ENCODE data around the gene PARN. TPM values are rescaled to one million over a fixed set of nuclear protein-coding genes. Genes with fewer than 3 reads are reported as not detected.
A peak's percentile ranks its signal among the peaks of the same experiment; 100 is the strongest.

PARN gene
- polyA plus RNA-seq, 12 donors = 15.0 to 35.4 (median 18.3) TPM; not detected in 1

GRCh38 chr16:14499110-14499509, 130.9 kb downstream of the PARN start:
- no peak for DNase-seq

- DNase-seq = no peak
Measured at GRCh38 chr16:14497245-14498082, 132.6 kb downstream of the PARN start.

GRCh38 chr16:14496786-14497185, 133.3 kb downstream of the PARN start:
- no peak for DNase-seq

DNA sequence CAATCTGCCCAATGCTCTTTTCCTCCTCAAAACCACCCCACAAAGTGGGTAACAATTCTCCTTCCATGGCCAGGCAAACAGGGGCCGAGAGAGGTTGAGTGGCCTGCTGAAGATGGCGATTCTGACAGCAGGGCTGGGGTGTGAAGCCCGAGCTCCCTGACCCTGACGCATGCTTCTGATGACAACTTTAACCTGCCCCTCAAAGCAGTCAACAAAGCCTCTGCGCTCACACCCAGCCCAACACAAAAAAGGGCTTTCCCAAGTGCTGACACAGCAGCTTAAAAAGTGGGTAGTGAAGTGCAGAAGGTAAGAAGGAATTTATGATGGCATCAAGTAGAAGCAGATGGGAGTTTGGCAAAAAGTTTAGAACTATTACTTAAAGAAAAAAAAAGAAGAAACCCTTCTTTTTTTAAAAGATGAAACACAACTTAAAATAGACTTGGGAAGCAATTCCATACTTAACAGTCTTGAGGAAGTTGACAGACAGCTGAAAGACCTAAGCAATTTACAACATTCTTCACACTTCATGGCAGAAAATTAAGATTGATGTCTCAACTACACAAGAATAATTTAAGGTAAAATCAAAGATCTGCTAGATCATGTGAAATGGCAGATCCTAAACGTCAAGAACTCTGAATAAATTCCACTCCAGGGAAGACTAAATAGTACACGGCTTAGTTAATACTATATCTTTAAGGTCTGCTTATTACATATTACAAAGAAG, 133.9 kb downstream of the PARN start:
- no peak for DNase-seq

DNA sequence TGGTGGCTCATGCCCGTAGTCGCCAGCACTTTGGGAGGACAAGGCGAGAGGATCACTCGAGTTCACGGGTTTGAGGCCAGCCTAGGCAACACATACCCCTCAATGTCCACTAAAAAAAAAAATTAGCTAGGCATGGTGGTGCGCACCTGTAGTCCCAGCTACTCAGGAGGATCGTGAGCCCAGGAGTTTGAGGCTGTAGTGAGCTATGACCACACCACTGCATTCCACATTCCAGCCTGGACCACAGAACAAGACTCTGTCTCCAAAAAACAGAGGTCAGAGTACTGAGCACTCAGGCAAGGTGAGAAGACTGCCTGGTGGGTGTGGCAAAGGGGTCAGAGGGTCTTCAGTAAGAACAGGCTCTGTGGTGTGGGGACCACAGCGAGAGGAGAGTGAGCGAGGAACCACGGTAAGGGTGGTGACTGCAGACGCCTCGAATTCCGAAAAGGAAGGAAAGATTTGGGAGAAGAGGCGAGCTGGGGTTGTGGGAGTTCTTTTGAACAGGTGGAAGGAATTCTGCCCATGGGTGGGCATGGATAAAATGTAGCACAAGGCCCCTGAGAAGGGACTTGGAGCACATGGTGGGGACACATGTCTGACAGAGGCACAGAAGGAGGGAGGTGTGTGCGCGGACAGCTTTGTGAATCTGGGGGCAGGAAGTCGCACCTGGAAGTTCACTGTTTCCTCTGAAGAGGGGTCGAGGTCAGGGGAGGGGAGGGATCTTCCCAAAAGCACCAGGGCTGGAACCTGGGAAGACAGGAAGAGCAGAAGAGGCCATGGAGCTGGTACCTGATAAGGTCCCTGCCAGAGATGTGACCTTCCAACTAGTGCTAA, 134.6 kb downstream of the PARN start:
- DNase-seq = no peak

- DNase-seq = no peak
Measured at GRCh38 chr16:14494396-14494966, 135.6 kb downstream of the PARN start.

DNA sequence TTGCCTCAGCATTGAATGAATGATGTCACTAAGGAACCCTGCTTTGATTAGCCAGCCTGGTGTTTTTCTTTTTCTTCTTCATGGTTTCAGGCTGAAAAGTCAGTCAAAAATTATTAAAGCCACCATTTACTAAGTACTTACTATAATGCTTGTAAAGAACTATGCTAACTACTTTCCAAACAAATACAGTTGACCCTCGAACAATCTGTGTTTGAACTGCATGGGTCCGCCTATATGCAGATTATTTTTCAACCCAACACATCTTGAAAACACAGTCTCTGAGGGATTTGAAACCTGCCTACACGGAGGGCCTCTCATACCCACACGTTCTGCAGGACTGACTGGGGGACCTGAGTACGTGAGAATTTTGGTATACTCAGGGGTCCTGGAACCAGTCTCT, 136.3 kb downstream of the PARN start:
- no peak for DNase-seq

GRCh38 chr16:14492614-14493013, 137.4 kb downstream of the PARN start:
- no peak for DNase-seq

DNA sequence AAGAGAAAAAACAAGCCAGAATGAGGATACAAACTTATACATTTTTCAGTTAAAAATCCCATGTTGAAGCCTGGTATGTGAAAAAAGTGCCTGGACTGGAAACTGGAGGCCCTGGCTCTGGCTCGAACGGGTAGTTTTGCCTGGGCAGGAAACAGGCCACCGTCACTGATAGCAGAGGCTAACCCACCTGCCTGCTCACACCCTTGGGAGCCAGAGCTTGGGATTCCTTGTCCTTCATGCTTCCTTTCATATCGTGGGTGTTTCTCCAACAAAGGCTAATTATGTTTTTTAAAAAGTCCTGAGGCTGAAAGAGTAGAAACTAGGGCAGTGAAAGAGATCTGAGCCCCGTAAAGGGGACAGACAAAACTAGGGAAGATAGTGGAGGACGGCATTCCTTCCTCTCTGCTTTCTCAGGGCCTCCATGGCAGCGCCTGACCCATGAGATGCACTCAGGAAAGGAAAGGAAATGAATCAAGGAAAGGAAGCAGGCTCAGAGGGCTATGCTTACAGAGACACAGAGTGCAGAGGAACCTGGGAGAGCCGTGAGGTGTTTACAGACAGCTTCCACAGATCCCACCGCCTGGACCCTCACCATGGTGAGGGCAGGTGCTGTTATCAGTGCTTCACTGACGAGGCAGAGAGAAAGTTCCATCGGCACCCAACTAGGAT, 138.1 kb downstream of the PARN start:
- DNase-seq = no peak

GRCh38 chr16:14490235-14490634, 139.8 kb downstream of the PARN start:
- no peak for DNase-seq

DNA sequence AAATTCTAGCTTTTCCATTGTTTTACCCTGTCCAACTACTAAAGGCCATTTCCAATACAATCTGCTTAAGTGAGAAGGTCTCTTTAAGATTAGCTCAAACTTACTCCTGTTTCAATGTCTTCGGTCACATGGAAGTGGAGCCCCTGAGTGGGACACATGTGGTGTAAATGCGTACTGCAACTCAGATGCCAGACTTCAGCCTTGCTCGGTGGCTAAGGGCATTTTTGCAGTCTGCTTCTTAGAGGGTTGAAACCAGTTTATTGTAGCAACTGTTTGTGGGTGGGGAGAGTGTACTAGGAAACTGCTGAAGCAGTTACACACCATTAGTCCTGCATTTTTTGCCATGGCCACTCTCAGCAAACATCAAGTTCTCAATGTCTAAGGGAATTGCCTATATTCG, 140.6 kb downstream of the PARN start:
- DNase-seq = no peak

GRCh38 chr16:14487579-14487978, 142.5 kb downstream of the PARN start:
- DNase-seq = no peak

- DNase-seq = peak; percentile 78
Measured at GRCh38 chr16:14486520-14487303, 143.3 kb downstream of the PARN start.

GRCh38 chr16:14485811-14486519, 144.1 kb downstream of the PARN start:
- DNase-seq = no peak

- DNase-seq = no peak
Measured at GRCh38 chr16:14485121-14485551, 144.9 kb downstream of the PARN start.

GRCh38 chr16:14483819-14484385, 146.2 kb downstream of the PARN start:
- DNase-seq = no peak

GRCh38 chr16:14476183-14476582, 153.9 kb downstream of the PARN start:
- no peak for DNase-seq

DNA sequence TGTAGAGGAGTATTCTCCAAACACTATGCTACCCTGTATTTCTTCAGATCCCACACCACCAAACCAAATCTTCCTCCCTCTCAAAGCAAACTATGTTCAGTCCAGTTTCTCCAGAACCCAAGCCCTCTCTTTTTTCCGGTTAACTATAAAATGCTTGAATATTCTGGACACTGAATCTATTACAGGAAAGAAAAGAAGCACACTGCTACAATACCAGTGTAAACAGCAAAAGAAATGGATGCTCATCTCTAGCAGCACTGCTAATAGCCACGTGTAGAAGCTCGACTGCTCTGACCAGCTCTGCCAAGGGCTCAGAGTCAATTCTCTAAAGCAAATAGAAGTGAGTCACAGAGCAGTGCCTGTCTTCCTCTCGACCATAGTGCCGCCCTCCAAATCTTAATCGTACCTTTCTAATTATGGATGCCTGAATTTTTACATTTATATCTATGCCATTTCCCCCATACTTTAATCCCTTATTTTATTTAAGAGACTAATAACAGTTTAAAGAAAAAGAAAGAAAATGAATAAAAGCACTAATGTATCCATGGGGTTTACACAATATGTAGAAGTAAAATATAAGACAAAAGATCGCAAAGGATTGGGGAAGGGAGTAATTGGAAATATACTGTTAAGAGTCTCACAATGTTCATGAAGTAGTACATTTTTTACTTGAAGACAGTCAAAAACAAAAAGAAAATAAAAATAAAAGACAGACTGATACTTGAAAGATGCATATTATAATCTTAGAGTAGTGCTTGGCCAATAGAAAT, 154.5 kb downstream of the PARN start:
- DNase-seq = no peak

- no peak for DNase-seq
Measured at GRCh38 chr16:14473488-14473887, 156.6 kb downstream of the PARN start.
